ENCODE results near the gene CLASP1.

CLASP1 gene

GRCh38 chr2:121405233-121405632 lies 244.0 kb downstream of the CLASP1 start:
- no peak overlapping the region for H3K27ac ChIP-seq
- TF ChIP-seq ZFX (IDR thresholded peaks at IDR 0.05), result no peak
- no peak for TF ChIP-seq CTCF (conservative IDR thresholded peaks at IDR 0.05)

DNA sequence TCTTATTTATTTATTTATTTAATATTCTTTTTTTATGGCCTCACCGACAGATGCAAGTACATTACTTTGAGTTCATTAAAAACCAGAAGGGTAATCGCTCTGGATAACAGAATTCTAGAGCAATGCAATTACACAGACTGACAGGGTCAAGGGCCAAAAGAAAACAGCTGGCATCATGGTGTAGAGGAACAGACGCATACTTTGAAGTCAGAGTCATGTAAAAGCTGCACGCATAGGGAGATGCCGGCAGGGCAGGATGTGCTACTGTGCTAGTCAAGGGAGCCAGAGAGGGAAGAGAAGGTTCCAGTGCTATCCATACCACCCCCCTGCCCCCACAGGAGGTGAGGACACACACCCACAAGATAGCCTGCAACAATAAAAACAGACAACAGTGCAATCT lies 249.1 kb downstream of the CLASP1 start:
- TF ChIP-seq CTCF (conservative IDR thresholded peaks at IDR 0.05) (no peak), ZFX (IDR thresholded peaks at IDR 0.05) (no peak)
- H3K27ac ChIP-seq, result no peak overlapping the region

DNA sequence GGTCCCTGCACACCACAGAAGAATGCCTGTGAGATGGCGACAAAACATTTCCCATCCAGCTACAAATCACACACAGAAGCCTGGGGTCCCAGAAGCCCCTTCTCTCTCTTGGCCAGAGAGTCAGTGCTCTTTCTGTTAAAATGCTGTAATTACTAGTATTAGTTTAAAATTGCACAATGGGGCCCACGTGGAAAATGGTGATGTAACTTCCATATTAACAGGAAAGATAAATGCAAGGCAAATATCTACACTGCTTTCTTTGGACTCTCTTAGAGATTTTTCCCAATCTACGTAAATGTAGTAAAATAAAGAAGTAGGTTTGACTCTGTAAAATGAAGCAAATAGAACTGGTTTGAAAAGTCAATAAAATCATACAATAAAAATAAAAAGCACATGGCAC lies 250.4 kb downstream of the CLASP1 start:
- no peak overlapping the region for H3K27ac ChIP-seq
- TF ChIP-seq ZFX (IDR thresholded peaks at IDR 0.05) (no peak), CTCF (conservative IDR thresholded peaks at IDR 0.05) (no peak)

- no peak overlapping the region for H3K27ac ChIP-seq
- TF ChIP-seq CTCF (conservative IDR thresholded peaks at IDR 0.05) (no peak), ZFX (IDR thresholded peaks at IDR 0.05) (no peak)
Observed at GRCh38 chr2:121390082-121390692, 259.1 kb downstream of the CLASP1 start.

- no peak for TF ChIP-seq ZFX (IDR thresholded peaks at IDR 0.05)
- no peak for TF ChIP-seq CTCF (conservative IDR thresholded peaks at IDR 0.05)
- no peak overlapping the region for H3K27ac ChIP-seq
Observed at GRCh38 chr2:121388371-121388770, 260.9 kb downstream of the CLASP1 start.

DNA sequence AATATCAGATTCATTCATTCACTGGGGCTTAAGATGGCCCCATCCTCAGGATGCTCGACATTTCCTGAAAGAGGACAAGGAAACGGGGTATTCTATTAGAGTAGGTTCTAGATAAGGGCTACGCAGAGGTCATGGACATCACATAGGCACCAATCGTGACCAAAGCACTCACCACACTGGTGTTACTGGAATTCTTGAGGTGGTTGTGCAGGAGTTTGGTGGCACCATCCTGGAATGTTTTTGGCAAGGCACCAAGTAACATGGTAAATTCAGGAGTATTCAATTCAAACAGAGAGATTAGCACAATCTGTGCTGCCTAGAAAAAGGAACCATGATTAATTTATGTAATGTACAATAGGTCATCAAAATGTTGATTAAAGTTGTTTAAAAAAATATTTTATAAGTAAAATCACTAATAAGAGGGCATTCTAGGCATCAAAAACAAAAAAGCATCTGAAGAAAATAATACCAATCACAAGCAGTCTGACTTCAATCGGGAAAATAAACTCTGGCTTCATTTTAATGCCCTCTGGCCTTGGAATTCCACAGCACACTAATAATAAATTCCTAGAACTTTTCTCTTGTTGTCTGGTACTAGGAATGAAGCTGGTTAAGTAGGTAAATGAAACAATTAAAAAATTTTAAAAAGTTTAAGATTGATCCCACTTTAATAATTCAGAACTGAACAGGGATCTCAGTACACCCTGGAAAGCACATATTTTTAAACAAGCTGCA lies 261.5 kb downstream of the CLASP1 start:
- H3K27ac ChIP-seq, result no peak overlapping the region
- TF ChIP-seq CTCF (conservative IDR thresholded peaks at IDR 0.05), result no peak
- no peak for TF ChIP-seq ZFX (IDR thresholded peaks at IDR 0.05)

DNA sequence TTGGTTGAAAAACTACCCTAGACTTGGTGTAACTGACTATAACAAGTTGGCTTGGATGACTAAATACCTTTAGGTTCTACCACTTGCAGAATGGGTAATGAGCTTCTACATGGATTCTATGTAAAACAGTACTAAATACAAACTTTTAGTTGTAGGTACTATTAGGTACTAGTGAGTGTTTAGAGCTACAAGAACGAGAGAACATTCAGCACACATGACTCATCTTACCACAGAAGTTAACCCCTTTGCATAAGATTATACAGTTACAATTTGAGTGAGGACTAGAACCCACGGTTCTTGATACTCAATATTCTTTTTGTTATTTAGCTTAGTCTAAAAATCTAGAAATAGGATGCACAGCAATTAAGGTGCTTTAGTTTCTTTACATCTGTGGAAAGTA lies 262.6 kb downstream of the CLASP1 start:
- no peak overlapping the region for H3K27ac ChIP-seq

More for the DNA sequence above, 262.6 kb downstream of the CLASP1 start:
- no peak for TF ChIP-seq ZFX (IDR thresholded peaks at IDR 0.05)
- TF ChIP-seq CTCF (conservative IDR thresholded peaks at IDR 0.05), result no peak
